Esophagus squamous epithelium (tissue), 4 donors: ENCODE measurements around the gene ZYX.

Source experiments
- POLR2A ChIP-seq, 4 donors: fragments of 450-650 bp; IDR thresholded peaks; one replicate each; pipeline ENCODE4 v1.6.1; 2017; ENCODE audit warnings: antibody characterized with exemption in 4 of 4, mild to moderate bottlenecking in 4 of 4, moderate library complexity in 3 of 4
- TF ChIP-seq, protein P1 (sequence below), 6 experiments: fragments of 450-650 bp in 4 of 6; fragments of 200-600 bp in 2 of 6; sonication (generic) in 2 of 6; IDR thresholded peaks; one replicate each; pipeline ENCODE4 v1.5.1; 2016 to 2019; ENCODE audit warnings: antibody characterized with exemption in 6 of 6, mild to moderate bottlenecking in 4 of 6, moderate library complexity in 4 of 6

GRCh38 chr7:143361552-143362130 is 19.5 kb upstream of the ZYX start:
- no peak for TF ChIP-seq POLR2A (IDR thresholded peaks at IDR 0.05)
- TF ChIP-seq, protein P1, sequence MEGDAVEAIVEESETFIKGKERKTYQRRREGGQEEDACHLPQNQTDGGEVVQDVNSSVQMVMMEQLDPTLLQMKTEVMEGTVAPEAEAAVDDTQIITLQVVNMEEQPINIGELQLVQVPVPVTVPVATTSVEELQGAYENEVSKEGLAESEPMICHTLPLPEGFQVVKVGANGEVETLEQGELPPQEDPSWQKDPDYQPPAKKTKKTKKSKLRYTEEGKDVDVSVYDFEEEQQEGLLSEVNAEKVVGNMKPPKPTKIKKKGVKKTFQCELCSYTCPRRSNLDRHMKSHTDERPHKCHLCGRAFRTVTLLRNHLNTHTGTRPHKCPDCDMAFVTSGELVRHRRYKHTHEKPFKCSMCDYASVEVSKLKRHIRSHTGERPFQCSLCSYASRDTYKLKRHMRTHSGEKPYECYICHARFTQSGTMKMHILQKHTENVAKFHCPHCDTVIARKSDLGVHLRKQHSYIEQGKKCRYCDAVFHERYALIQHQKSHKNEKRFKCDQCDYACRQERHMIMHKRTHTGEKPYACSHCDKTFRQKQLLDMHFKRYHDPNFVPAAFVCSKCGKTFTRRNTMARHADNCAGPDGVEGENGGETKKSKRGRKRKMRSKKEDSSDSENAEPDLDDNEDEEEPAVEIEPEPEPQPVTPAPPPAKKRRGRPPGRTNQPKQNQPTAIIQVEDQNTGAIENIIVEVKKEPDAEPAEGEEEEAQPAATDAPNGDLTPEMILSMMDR (IDR thresholded peaks at IDR 0.05) = no peak
